Mucosa of descending colon (tissue), 3 donors: ENCODE results near the gene SNED1. TPM values are rescaled to one million over a fixed set of nuclear protein-coding genes. Genes with fewer than 3 reads are reported as not detected.

Experiments
- ATAC-seq: fragments of 200-7000 bp; cut with Tn5 transposase; one replicate; pipeline ENCODE4 v1.9.1; 2020; ENCODE audit warnings: mild to moderate bottlenecking, moderate library complexity
- DNase-seq, 3 donors: peaks; one replicate each; pipeline ENCODE4 v3.0.0-alpha.2; 2020
- H3K36me3 ChIP-seq: fragments of 200-600 bp; one replicate; pipeline ENCODE4 v1.8.0; 2021; ENCODE audit warnings: low read depth, mild to moderate bottlenecking
- H3K4me1 ChIP-seq: fragments of 200-600 bp; one replicate; pipeline ENCODE4 v1.8.0; 2021; ENCODE audit warnings: low read depth, mild to moderate bottlenecking
- H3K4me3 ChIP-seq: fragments of 200-600 bp; one replicate; pipeline ENCODE4 v1.8.0; 2021; ENCODE audit warnings: mild to moderate bottlenecking
- H3K9me3 ChIP-seq: fragments of 200-600 bp; one replicate; pipeline ENCODE4 v1.8.0; 2021; ENCODE audit warnings: mild to moderate bottlenecking
- CTCF ChIP-seq: fragments of 200-600 bp; IDR thresholded peaks from one replicate; pipeline ENCODE4 v1.8.0; 2022; ENCODE audit warnings: antibody characterized with exemption, mild to moderate bottlenecking
- intact Hi-C, 2 donors: fragments of 100-400 bp; cut with DNase I in 1 of 2; cut with micrococcal nuclease in 1 of 2; formaldehyde crosslinking; loops; one replicate each; pipeline versions ENCODE4 v1.11.0 to v1.11.1; 2022; cut with DNase I, micrococcal nuclease
- total RNA-seq, 3 donors: library from RNA; stranded (reverse); fragmentation: NEBNext Ultra II Directional in 2 of 3; extraction: Animal tissue kit (Norgen Biotek cat#: 25700) in 2 of 3; gene quantifications; one replicate each; pipeline versions ENCODE4 v1.2.1 to v1.2.4, GENCODE V29; 2021 to 2023
- donor health status: DM: no; HTN: no; CAD: no; lungs with moderate emphysema.
- donor health status: DM: no; HTN: no; CAD: no.
- donor health status: DM: no; HTN: yes; CAD: no.

The SNED1 gene
- total RNA-seq, 3 donors from 2014 or later = 7.0 to 16.3 (median 14.1) TPM

- intact Hi-C loops = no loop called here
- Histone ChIP-seq H3K36me3 (no peaks in the 10 kb centered on the region), H3K4me1 (no peaks in the 10 kb centered on the region), H3K9me3 (no peaks in the 10 kb centered on the region), H3K4me3 (no peak overlapping the region)
- no peak for TF ChIP-seq CTCF
- ATAC-seq = peak; percentile 45
- no peak for DNase-seq
Observed at GRCh38 chr2:241063587-241063986, 65.2 kb downstream of the SNED1 start.

DNA sequence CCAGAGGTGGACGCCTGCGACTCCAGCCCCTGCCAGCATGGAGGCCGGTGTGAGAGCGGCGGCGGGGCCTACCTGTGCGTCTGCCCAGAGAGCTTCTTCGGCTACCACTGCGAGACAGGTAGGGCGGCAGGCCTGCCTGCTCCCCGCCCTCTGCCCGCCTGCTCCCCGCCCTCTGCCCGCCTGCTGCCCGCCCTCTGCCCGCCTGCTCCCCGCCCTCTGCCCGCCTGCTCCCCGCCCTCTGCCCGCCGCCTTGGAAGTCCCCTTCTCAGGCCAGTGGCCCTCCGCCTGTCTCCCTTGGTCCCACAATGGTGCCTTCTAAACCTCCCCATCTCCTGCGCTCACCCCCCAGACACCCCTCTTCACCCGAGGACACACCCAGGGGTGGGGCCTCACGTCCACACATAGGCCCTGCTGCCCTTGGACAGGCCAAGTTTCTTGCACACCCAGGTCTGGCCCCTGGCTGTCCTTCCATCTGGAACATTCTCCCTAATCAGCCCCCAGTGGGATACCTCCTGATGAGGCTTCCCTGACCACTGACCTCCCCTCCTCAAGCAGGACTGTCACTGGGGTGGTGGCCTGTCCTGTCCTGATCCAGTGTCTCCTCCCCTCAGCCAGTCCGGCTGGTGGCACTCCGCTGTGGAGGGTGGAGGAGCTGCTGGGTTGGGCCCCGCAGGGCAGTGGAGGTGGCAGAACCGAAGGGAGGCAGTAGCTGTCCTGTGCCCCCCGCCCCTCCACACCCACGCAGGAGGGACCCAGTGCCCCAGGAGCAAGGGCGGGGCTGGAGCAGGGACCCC lies 65.8 kb downstream of the SNED1 start:
- no peaks in the 10 kb centered on the region for H3K4me1 ChIP-seq
- H3K4me3 ChIP-seq = no peak overlapping the region
- TF ChIP-seq CTCF = no peak
- no peaks in the 10 kb centered on the region for H3K9me3 ChIP-seq
- intact Hi-C loops = no loop called here
- peak; percentile 48 to 80 (median 70) for DNase-seq
- peak; percentile 93 for ATAC-seq
- H3K36me3 ChIP-seq = no peaks in the 10 kb centered on the region

GRCh38 chr2:241064802-241065354 lies 66.5 kb downstream of the SNED1 start:
- DNase-seq (no peak), ATAC-seq (no peak)
- Histone ChIP-seq H3K4me3 (no peak overlapping the region), H3K4me1 (no peaks in the 10 kb centered on the region), H3K9me3 (no peaks in the 10 kb centered on the region), H3K36me3 (no peaks in the 10 kb centered on the region)
- no peak for TF ChIP-seq CTCF
- intact Hi-C loops = no loop called here

DNA sequence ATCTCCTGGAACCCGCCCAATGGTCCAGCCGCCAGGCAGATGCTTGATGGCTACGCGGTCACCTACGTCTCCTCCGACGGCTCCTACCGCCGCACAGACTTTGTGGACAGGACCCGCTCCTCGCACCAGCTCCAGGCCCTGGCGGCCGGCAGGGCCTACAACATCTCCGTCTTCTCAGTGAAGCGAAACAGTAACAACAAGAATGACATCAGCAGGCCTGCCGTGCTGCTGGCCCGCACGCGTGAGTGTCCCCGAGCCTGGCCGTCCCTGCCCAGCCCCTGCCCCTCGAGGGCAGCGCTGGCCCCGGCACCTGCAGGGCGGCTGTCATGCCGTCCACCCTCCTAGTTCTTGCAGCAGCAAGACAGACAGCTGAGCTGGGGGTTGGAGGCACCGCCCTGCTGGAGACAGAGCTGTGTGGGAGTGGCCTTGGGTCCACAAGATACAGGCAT lies 67.0 kb downstream of the SNED1 start:
- Histone ChIP-seq H3K9me3 (no peaks in the 10 kb centered on the region), H3K4me1 (no peaks in the 10 kb centered on the region), H3K4me3 (no peak overlapping the region), H3K36me3 (no peaks in the 10 kb centered on the region)
- intact Hi-C loops = no loop called here
- TF ChIP-seq CTCF = no peak
- ATAC-seq = no peak
- no peak for DNase-seq

GRCh38 chr2:241066171-241066892 lies 67.9 kb downstream of the SNED1 start:
- Histone ChIP-seq H3K4me3 (no peak overlapping the region), H3K4me1 (no peaks in the 10 kb centered on the region), H3K36me3 (no peaks in the 10 kb centered on the region), H3K9me3 (no peaks in the 10 kb centered on the region)
- TF ChIP-seq CTCF = no peak
- no peak for ATAC-seq
- intact Hi-C loops = no loop called here
- DNase-seq = no peak
